OCI-LY3 (cell line): ENCODE data around the gene RFC5.

Experiments
- H2AFZ ChIP-seq: fragments of 200-600, 300-600 bp; shearing (Covaris generic); 2 replicates; pipeline ENCODE4 v1.6.0; 2014; ENCODE audit warnings: antibody characterized with exemption, low read depth, low read length
- H3K27ac ChIP-seq: fragments of 200-600, 300-600 bp; sonication (generic); 2 replicates; pipeline ENCODE4 v1.5.1; 2014; ENCODE audit warnings: mild to moderate bottlenecking, low read length, moderate library complexity, mixed read lengths
- H3K27me3 ChIP-seq: fragments of 200-600, 300-600 bp; sonication (generic); 2 replicates; pipeline ENCODE4 v1.6.1; 2014; ENCODE audit warnings: low read depth, low read length, mixed read lengths
- H3K36me3 ChIP-seq: fragments of 200-600, 300-600 bp; sonication (generic); replicated peaks from 2 replicates; pipeline ENCODE3; 2014; ENCODE audit warnings: low read depth, low read length, mixed read lengths
- H3K4me1 ChIP-seq: fragments of 300-600, 200-600 bp; sonication (generic); 2 replicates; pipeline ENCODE4 v1.6.1; 2014; ENCODE audit warnings: low read length, mixed read lengths
- H3K4me2 ChIP-seq: fragments of 200-600, 300-600 bp; sonication (generic); 2 replicates; pipeline ENCODE4 v1.6.1; 2014; ENCODE audit warnings: low read length, mixed read lengths
- H3K4me3 ChIP-seq: fragments of 300-600, 200-600 bp; sonication (generic); 2 replicates; pipeline ENCODE4 v1.5.1; 2014; ENCODE audit warnings: antibody characterized with exemption, mild to moderate bottlenecking, low read length, moderate library complexity
- H3K79me2 ChIP-seq: fragments of 300-600, 200-600 bp; shearing (Covaris generic); 2 replicates; pipeline ENCODE4 v1.6.1; 2014; ENCODE audit warnings: mild to moderate bottlenecking, low read length, mixed read lengths
- H3K9ac ChIP-seq: fragments of 300-600, 200-600 bp; shearing (Covaris generic); 2 replicates; pipeline ENCODE4 v1.6.0; 2014; ENCODE audit warnings: mild to moderate bottlenecking, low read length, moderate library complexity
- H3K9me3 ChIP-seq: fragments of 200-600, 300-600 bp; shearing (Covaris generic); 2 replicates; pipeline ENCODE4 v1.6.1; 2014; ENCODE audit warnings: low read length, mixed read lengths; ENCODE audit not compliant: insufficient read depth
- H4K20me1 ChIP-seq: fragments of 200-600, 300-600 bp; sonication (generic); 2 replicates; pipeline ENCODE4 v1.6.1; 2016; ENCODE audit warnings: low read length, mixed read lengths; ENCODE audit not compliant: insufficient read depth
- EZH2phosphoT487 ChIP-seq: fragments of 200-600 bp; shearing (Covaris generic); IDR thresholded peaks from 2 replicates; pipeline ENCODE4 v1.6.1; 2018; ENCODE audit warnings: antibody characterized with exemption, mixed run types, low read depth
- TF ChIP-seq, protein P1 (sequence below): fragments of 200-600, 300-600 bp; sonication (generic); IDR thresholded peaks from 2 replicates; pipeline ENCODE4 v1.5.1; 2014; ENCODE audit warnings: antibody characterized with exemption, low read length, low read depth

The RFC5 gene

DNA sequence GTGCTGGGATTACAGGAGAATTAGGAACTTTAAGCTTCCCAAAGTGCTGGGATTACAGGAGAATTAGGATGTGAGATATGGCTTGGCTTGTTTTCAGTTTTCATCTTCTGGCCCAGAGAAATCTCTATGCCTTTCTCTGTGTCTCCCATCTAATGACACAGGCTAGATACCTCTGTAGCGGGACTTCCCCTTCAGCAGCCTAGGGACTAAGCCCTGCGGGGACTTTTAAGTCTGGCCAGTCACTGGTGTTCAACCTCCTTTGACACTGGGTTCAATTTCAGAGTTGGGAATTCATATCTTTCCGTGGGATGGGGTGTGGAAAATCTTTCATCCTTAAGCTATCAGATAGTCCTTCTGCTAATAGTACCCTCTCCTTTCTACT, 6.2 kb downstream of the RFC5 start:
- H3K4me3 ChIP-seq = no peak overlapping the region
- H3K9ac ChIP-seq = no peak overlapping the region
- no peak overlapping the region for H2AFZ ChIP-seq
- no peaks in the 10 kb centered on the region for H3K27me3 ChIP-seq
- peaks cover 63% of the 10 kb centered on the region for H3K36me3 ChIP-seq
- no peaks in the 10 kb centered on the region for H3K9me3 ChIP-seq
- TF ChIP-seq, protein P1, sequence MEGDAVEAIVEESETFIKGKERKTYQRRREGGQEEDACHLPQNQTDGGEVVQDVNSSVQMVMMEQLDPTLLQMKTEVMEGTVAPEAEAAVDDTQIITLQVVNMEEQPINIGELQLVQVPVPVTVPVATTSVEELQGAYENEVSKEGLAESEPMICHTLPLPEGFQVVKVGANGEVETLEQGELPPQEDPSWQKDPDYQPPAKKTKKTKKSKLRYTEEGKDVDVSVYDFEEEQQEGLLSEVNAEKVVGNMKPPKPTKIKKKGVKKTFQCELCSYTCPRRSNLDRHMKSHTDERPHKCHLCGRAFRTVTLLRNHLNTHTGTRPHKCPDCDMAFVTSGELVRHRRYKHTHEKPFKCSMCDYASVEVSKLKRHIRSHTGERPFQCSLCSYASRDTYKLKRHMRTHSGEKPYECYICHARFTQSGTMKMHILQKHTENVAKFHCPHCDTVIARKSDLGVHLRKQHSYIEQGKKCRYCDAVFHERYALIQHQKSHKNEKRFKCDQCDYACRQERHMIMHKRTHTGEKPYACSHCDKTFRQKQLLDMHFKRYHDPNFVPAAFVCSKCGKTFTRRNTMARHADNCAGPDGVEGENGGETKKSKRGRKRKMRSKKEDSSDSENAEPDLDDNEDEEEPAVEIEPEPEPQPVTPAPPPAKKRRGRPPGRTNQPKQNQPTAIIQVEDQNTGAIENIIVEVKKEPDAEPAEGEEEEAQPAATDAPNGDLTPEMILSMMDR = no peak
- no peak for TF ChIP-seq EZH2phosphoT487
- no peak overlapping the region for H3K4me2 ChIP-seq
- H3K27ac ChIP-seq = no peak overlapping the region
- peaks cover 4% of the 10 kb centered on the region for H3K4me1 ChIP-seq
- peaks cover 2% of the 10 kb centered on the region; the same call in 1 of the 2 replicates for H4K20me1 ChIP-seq
- H3K79me2 ChIP-seq = peaks cover 9% of the 10 kb centered on the region

DNA sequence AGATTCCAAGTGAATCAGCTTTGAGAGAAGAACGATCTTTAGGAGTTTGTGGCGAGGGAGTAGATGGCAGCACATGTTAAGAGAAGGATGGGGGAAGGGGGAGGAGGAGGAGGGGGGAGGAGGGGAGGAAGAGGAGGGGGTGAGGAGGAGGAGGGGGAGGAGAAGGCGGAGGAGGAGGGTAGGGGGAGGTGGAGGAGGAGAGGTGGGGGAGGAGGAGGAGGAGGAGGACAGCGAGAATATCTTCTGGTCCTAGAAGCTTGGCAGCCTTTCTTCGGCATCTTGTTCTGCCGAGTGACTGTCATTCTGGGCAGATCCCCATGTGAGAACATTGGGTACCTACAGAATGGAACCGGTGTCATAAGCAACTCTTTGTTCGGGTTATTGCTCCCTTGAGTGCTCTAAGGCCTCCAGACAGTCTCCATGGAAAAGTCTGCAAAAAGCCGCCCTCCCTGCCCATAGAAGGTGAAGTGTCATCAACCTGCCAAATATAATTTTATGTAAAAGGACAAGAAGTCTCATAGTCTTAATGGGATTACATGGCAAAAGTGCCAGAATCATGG, 6.9 kb downstream of the RFC5 start:
- H3K36me3 ChIP-seq = peaks cover 59% of the 10 kb centered on the region
- no peaks in the 10 kb centered on the region for H3K27me3 ChIP-seq
- no peak overlapping the region for H3K9ac ChIP-seq
- H3K4me2 ChIP-seq = no peak overlapping the region
- H3K9me3 ChIP-seq = no peaks in the 10 kb centered on the region
- no peak overlapping the region for H2AFZ ChIP-seq
- peaks cover 2% of the 10 kb centered on the region; the same call in 1 of the 2 replicates for H3K79me2 ChIP-seq
- no peak overlapping the region for H3K4me3 ChIP-seq
- H3K27ac ChIP-seq = no peak overlapping the region
- TF ChIP-seq EZH2phosphoT487 = no peak
- TF ChIP-seq, protein P1 = no peak
- no peaks in the 10 kb centered on the region for H3K4me1 ChIP-seq
- no peaks in the 10 kb centered on the region for H4K20me1 ChIP-seq

DNA sequence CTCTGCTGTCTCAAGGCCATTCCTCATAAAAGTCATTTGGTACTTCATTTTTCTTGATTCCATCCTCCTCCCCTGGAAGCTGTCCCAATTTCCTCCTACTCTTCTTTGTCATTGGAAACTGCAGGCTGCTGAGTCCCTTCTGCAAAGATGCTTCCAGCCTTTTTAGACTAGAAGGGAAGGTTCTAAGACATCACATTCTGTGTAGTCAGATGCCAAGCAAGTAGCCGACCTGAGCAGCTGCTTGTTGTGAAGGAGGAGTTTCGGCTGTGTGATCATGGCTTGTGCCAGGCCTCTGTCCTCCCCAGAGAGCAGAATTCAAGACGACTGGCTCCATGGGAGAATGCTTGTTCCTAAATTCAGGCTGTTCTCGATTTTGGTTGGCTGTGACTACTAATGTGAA, 8.7 kb downstream of the RFC5 start:
- H4K20me1 ChIP-seq = no peaks in the 10 kb centered on the region
- TF ChIP-seq, protein P1 = no peak
- TF ChIP-seq EZH2phosphoT487 = no peak
- no peaks in the 10 kb centered on the region for H3K79me2 ChIP-seq
- H3K27me3 ChIP-seq = no peaks in the 10 kb centered on the region
- no peaks in the 10 kb centered on the region for H3K9me3 ChIP-seq
- H3K4me1 ChIP-seq = no peaks in the 10 kb centered on the region
- no peak overlapping the region for H3K27ac ChIP-seq
- H2AFZ ChIP-seq = no peak overlapping the region
- no peak overlapping the region for H3K4me3 ChIP-seq
- H3K4me2 ChIP-seq = no peak overlapping the region
- H3K36me3 ChIP-seq = peaks cover 49% of the 10 kb centered on the region
- no peak overlapping the region for H3K9ac ChIP-seq

DNA sequence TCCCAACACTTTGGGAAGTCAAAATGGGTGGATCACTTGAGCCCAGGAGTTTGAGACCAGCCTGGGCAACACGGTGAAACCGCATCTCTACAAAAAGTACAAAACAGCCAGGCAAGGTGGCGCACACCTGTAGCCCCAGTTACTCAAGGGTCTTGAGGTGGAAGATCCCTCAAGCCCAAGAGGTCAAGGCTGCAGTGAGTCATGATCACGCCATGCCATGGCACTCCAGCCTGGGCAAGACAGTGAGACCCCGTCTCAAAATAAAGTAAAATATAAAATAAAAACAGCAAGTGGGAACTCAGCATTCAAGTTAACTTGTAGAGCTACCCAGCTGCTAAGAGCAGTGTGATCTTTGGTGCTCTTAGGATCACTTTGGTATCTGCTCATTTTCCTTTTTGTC, 12.7 kb downstream of the RFC5 start:
- Histone ChIP-seq H3K4me1 (no peaks in the 10 kb centered on the region), H4K20me1 (no peaks in the 10 kb centered on the region), H3K9me3 (no peaks in the 10 kb centered on the region), H3K27me3 (no peaks in the 10 kb centered on the region), H3K4me2 (no peak overlapping the region), H2AFZ (no peak overlapping the region), H3K9ac (no peak overlapping the region), H3K27ac (no peak overlapping the region), H3K4me3 (no peak overlapping the region), H3K79me2 (no peaks in the 10 kb centered on the region), H3K36me3 (peaks cover 66% of the 10 kb centered on the region)
- TF ChIP-seq EZH2phosphoT487 = no peak
- TF ChIP-seq, protein P1 = no peak
